ENCODE results near the gene PUS3.

The PUS3 gene, protein sequence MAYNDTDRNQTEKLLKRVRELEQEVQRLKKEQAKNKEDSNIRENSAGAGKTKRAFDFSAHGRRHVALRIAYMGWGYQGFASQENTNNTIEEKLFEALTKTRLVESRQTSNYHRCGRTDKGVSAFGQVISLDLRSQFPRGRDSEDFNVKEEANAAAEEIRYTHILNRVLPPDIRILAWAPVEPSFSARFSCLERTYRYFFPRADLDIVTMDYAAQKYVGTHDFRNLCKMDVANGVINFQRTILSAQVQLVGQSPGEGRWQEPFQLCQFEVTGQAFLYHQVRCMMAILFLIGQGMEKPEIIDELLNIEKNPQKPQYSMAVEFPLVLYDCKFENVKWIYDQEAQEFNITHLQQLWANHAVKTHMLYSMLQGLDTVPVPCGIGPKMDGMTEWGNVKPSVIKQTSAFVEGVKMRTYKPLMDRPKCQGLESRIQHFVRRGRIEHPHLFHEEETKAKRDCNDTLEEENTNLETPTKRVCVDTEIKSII

DNA sequence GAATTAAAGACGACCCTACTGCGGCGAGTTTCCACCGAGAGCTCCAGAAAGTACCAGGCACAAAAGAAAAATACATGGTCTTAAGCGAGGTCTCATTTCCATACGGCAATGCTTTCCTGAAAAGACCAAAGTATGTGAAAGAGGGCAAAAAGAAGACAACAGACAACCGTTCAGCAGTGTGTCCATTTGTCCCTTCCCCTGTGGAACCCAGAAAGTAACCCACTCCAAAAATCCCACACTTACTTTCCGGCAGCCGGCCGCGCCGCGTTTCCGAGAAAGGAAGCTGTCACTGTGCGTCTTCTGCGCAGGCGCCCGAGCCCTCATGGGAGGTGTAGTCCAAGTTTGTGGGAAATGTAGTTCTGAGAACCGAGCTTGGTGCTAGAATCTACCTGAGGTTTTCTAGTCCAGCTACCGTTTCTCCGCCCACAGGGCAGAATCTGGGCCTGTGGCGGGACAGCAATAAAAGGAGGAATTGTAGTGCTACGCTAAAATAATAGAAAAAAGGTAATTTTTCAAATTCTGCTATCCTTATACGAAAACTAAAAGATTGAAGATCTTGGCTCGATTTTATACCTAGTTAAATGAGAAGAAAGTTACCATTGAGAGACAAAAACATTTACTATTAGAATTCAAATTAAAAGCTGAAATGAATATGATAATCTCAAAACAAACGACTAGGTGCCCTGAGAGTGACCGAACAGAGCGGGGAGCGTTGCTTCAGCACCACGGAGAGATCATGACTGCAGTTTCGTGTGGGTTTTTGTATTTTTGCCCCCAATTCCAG is at the start of gene PUS3:
TSS of gene PUS3 (minus strand) at position 280 of the 784 bp plus-strand sequence. CDS start 6,922 bp downstream, outside the sequence.
- H3K4me3 ChIP-seq (ENCODE audit: low read depth, low read length), result peak within 1 kb of the TSS; percentile 93

DNA sequence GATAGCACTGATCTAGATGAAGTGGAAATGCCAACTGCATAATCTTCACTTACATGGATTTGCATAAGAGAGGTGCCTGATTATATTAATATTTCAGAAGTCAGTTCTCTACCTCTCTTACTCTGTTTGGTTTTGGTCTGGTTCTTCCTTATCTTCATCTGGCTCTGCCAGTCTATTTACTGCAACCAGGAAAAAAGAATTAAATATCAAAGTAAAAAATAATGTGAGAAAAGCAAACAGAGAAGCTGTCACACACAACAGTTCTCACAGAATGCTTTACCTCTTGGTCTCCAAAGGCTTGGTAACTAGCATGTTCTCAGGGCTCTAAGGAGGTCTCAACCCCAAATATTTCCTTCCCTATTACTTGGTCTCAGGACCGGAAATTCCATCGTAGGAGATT is 49.6 kb upstream of the PUS3 start:
- H3K4me3 ChIP-seq (ENCODE audit: low read depth, low read length), result no peak overlapping the region

DNA sequence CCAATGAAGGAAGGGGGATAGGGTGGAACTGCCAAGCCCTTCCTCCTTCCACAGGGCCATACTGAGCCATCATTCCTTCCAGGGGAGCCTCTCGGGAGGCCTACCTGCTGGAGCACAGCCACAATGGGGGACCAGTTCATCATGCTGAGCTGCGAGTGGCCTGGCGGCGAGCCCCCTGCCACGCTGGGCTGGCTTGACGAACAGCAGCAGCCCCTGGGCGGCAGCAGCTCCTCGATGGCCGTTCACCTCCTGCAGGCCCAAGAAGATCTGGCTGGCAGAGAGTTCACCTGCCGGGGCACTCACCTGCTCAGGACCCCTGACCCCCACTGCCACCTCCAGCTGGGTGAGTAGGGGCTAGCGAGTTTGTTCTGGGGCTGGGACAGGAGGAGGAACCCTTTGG is 48.7 kb upstream of the PUS3 start:
- no peak overlapping the region for H3K4me3 ChIP-seq (ENCODE audit: low read depth, low read length)

DNA sequence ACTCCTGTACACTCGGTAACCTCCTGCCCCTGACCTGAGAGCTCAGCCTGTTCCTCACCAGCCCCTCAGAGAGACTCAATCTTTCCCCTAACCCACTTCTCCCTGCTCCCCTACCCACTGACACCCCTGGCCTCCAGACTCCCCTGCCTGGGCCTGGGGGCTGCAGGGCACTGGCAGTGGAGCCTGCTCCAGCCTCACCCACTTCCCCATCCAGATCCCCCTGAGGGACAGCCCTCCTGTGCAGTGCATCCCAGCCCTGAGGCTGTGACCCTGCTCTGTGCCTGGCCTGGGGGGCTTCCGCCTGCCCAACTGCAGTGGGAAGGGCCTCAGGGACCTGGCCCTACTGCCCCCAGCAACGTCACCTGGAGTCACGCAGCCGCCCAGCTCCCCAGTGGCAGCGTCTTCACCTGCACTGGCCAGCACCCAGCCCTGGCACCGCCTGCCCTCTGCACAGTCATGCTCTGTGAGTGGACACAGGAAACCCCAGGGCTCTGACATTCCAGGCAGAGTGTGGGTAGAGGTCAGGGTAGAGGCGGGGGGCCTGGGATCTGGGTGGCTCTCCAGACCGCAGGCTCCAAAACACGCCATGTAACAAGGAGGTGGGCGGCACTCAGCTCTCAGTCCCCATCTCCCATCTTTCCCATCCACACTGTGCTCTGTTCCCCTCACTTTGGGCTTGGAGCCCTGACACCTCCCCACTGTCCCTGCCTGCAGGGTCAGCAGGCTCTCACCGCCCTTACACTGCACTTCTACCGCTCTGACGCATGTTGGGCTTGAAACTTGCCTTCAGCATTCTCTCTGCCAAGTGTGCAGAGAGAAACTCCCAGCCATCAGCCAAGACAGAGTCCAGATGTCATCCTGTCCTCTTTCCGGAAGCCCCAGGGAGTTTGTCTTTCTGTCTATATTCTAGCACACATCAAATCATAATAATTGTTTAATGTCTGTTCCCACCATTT is 48.0 kb upstream of the PUS3 start:
- no peak overlapping the region for H3K4me3 ChIP-seq (ENCODE audit: low read depth, low read length)

DNA sequence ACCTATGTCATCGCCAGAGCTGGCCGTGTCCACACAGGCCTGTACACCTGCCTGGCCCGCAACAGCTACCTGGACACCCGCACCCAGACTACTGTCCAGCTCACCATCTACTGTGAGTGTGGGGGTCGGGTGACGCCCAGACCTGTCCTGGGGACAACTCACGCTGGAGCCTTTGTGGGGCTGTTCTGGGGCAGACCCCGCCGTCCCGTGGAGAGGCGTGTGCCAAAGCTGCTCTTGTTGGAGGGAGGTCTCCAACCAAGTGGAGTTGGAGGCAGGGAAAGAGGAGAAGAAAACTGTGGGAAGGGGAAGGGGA is 47.1 kb upstream of the PUS3 start:
- no peak overlapping the region for H3K4me3 ChIP-seq (ENCODE audit: low read depth, low read length)

DNA sequence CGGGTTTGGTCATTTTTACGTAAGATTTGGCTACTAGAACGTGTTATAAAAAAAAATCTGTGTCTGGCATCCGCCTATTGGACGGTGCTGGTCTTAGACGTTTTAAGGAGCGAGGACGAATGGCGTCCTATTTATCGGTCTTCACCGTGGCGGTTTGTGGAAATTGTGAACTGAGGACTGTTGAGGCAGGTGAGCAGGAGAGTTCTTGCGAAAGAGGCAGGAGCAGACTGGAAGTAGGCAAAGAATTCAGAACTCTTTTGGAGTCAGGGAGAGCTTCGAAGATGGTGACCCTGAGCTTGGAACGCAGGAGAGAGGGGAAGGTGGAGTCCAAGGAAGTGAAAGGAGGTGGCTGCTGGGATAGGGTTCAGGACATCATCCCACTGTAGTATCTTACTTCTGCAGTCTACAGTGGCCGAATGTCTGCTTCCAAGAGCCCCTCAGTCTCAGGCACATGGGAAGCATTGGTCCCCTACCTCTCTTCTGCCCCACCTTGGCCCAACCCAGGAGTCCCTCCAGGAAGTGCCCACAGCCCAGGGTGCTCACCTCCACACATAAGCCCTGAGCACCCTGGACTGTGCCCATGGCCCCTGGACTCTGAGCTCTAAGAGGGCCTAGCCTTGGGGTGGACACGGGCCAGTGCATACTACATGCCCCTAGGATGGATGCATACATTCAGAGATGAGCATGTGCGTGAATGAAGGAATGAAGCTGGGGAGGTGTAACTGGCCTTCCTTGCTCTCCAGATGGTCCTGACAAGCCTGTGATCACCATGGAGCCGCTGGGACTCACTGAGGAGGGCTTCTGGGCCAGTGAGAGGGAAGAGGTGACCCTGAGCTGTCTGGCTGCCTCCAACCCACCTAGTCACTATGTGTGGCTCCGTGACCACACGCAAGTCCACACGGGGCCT is 46.5 kb upstream of the PUS3 start:
- no peak overlapping the region for H3K4me3 ChIP-seq (ENCODE audit: low read depth, low read length)

DNA sequence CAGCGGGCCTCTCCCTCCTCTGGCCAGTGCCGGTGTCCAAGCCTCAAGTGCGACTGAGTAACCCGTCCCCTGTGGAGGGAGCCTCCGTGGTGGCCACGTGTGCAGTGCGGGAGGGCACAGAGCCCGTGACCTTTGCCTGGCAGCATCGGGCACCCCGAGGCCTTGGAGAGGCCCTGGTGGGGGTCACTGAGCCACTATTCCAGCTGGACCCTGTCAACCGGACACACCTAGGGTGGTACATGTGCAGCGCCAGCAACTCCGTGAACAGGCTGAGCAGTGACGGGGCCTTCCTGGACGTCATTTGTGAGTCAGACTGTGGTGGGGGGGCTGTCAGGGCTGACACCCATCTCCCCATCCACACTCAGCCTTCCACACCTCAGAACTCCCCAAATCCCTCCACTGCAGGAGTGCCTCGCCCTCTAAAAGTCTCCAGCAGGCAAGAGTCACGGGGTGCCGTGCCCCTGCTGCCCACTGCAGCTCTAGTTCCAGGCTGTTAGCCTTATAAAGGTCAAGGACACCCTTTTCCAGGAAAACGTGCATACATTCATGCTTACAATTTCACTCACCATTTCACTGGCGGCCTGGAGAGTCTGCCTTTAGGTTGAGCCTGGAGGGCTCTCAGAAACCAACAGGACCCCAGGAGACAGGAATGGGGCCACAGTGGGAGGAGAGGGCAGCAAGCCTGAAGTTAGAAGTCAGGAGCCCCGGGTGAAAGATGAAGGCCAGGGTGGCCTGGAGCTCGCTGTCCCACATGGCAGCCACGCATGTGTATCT is 45.5 kb upstream of the PUS3 start:
- no peak overlapping the region for H3K4me3 ChIP-seq (ENCODE audit: low read depth, low read length)

DNA sequence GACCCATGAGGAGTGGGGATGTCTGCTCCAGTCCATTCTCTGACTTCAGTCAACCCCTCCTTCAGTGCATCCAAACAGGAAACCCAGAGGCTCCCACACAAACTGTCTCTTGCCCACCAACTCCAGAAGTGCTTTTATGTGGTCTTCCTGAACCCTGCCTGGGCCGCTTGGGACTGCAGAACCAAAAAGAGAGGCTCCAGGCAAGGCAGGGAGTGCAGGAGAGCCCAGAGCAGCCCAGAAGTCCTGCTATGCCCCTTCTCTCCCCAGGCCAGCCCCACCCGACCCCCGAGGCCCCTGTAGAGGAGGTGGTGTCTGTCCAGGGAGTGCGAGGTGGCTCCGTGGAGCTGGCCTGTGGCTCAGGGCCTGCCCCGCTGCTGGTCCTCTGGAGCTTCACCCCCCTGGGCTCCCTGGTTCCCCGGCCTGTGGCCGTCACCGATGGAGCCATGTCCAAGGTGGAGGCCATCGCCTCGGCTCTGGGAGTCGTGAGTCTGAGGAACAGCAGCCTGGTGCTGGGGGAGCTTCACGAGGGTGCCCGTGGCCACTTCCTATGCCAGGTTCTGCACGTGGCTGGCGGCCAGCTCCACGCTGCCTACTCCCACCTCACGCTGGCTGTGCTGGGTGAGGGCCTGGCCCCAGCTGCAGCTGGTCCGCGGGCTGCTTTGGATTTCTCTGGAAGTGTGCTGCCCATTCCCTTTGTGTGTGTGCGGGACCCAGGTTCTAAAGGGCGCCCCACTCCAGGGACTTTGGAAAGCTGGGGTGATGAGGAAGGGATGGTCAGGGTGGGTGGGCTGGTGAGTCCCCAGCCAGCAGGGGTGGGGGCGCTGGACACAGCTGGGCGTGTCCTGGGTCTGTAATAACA is 44.6 kb upstream of the PUS3 start:
- H3K4me3 ChIP-seq (ENCODE audit: low read depth, low read length), result no peak overlapping the region

DNA sequence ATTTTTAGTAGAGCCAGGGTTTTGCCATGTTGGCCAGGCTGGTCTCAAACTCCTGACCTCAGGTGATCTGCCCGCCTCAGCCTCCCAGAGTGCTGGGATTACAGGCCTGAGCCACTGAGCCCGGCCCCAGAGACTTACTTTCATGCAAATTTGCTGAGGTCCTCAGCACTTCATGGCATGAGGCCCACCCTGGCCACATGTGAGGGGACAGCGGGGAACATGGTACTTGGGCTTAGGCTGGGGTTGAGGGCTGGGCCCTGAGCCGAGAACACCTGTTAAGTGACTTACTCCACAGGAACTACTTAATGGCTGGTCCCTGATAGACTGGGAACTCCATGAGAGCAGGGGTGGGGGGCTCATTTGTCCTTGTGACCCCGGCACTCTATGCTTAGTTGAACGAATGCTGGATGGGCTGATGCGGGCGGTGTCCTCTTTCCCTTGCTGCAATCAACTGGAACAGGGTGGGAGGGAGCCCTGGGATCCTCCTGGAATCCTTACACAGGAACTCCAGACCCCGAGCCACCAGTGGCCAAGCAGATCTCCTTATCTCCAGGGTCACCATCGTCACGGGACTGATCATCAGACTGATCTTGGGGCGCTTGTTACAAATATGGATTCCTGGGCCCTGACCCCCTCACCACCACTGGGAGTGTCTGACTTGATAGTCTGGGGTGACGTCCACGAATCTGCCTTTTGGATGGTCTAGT is 43.9 kb upstream of the PUS3 start:
- no peak overlapping the region for H3K4me3 ChIP-seq (ENCODE audit: low read depth, low read length)

DNA sequence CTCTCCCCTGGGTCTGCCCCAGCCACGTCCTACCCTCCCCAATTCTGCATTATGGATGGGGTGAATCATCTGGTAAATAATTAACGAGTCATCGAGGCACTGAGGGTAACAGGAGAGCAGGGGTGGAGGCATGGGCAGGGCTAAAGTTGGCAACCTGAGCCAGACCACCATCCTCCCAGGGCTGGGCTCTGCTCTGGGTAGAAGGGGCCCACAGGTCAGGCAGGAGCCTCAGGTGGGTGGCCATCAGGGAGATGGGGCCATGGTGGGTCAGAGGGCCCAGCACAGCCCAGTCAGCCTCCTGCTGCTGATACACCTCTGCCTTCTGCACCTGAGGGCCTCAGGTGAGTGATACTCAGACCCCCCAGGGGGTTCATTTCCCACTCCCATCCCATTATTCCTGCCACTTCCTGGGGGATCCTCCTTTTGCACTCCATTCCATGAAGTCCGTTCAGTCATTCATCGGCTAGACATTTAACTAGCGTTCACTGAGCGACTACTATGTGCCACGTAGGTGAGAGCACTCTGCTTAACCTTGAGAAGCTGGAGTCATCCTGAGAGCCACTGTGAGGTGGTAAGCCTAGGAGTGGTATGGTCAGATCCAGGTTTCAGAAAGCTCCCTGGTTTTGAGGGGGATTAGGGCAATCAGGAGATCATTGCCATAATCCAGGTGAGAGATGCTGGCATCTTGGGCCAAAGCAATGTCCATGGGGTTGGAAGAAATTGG is 43.0 kb upstream of the PUS3 start, which contains the start of gene VSIG10L2:
TSS of gene VSIG10L2 (plus strand) at position 248 of the 724 bp plus-strand sequence. CDS start at position 260, 12 bp downstream.
- no peak within 1 kb of the TSS for H3K4me3 ChIP-seq (ENCODE audit: low read depth, low read length)

DNA sequence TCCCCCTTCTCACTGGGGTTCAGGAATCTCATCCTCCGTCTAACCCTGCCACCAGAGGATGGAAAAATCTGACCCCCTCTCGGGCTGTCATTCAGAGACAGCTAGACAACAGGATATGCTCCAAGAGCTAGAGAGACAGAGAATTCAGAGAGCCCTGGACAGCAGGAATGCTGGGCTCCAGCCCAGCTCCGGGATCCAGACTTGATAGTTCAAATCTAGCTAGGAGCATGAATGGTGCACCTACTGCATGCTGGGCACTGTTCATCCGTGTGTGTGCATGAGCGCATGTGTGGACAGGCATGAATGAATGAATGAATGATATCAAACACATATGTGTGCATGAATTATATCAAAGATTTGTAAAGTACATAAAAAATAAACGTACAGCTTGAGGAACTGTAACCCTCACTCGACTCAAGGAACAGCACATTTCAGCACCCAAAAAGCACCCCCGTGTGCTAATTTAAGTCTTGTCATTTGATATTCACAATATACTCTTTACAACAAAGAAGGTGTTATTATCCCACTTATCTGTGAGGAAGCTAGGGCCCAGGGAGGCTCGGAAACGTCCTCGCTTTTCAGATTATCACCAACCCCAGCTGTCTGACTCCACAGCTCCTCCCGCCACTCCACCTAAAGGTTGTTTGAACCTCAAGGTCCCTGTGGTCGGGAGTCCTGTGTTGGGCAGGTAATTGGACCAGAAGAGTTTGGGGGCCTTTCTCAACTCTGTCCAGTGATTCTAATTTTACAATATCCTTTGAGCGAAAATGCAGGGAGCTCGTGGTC is 42.2 kb upstream of the PUS3 start:
- no peak overlapping the region for H3K4me3 ChIP-seq (ENCODE audit: low read depth, low read length)

DNA sequence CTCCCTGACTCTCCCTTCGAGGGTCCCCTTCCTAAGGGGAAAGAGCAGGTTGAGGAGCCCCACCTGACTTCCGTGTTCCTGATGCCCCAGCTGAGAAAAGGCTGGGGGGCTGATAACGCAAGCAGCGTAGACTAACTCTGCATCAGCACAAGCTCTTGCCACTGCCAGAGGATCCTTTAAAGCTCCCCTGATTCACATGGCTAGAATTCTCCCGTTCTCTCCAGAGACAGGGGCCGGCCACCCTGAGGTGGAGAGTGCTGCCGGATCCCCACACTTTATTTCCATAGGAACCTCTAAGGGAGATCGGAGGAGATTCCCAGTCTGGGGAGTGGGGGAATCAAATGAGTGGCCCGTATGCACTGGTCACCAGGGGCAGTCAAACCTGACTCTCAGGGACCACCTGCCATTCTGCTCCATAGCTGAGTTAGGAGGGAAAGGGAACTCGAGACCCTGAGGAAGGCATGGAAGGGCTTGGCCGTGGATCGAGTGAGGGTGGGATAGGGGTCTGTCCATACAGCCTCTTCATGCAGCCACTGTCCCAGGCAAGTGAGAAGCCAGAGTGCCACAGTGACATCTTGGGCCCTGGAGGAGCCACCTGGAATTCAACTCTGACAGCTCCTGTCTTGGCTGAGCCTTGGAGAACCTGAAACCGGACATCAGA is 41.5 kb upstream of the PUS3 start:
- no peak overlapping the region for H3K4me3 ChIP-seq (ENCODE audit: low read depth, low read length)

DNA sequence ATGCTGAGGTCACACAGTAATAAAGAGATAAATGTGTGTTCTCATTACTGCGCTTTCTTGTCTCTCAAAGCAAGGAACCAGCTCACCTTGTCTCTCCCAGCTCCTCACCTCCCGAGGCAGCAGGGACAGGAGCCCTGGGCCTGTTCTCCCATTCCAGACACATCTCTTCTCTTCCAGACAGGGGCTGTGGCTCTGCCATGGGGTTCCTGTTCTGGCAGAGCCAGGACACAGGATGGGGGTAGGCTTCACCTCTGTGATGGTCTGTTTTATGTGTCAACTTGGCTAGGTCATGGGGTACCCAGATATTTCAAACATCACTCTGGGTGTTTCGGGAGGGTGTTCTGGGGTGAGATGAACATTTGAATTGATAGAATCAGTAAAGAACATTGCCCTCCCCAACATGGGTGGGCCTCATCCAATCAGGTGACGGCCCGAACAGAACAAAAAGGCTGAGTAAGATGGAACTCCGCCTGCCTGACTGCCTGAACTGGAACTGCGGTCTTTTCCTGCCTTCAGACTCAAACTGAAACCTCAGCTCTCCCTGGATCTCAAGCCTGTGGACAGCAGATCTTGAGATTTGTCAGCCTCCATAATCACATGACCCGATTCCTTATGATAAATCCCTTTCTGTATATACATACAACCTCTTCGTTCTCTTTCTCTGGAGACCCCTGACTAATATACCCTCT is 40.8 kb upstream of the PUS3 start:
- H3K4me3 ChIP-seq (ENCODE audit: low read depth, low read length), result no peak overlapping the region

DNA sequence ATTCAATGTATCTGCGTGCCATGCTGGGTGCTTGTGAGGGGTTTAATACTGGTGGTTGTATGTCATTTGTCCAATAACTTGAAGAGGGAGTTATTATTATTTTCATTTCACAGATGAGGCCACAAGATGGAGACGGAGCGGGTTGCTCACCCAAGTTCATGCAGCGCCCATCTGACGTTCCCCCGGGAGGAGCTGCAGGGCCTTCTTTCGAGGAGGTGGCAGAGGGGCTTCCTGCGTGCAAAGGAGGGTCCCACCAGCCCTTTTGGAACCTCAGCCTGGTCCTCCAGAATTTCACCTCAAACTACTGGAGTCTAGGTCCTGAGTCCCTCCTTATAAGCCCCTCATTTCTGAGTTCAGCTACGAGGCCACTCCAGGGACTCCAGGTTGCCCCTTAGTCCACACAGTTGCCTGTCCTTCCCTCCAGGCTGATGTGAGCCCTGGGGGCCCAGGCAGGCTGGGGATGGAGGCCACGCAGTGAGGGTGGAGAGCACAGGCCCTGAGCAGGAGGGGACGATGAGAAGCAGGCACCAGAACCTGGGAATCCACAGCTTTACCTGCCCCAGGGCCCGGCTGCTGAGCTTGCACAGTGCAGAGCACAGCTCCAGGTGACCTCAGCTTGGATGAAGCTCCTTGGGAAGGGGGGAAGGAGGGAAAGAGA is 39.9 kb upstream of the PUS3 start:
- H3K4me3 ChIP-seq (ENCODE audit: low read depth, low read length), result no peak overlapping the region

All from iPS-11a (cell line).